Activated B cell treated with CpG ODN at 0.5 μM for 24 hours (primary cell): ENCODE results near the gene CACNA1B. TPM values are rescaled to one million over a fixed set of nuclear protein-coding genes. Genes with fewer than 3 reads are reported as not detected.

Experiments
- ATAC-seq: fragments of 200-7000 bp; cut with Tn5 transposase; one replicate; pipeline ENCODE4 v1.10.0; 2021; ENCODE audit warnings: low read depth, mild to moderate bottlenecking, moderate library complexity
- CTCF ChIA-PET: fragments of 350-600 bp; sonication (Branson Sonifier 250); formaldehyde crosslinking; loops from one replicate; lab custom pipeline; 2021; ENCODE audit warnings: antibody characterized with exemption; lab: Charles Lee
- POLR2A ChIA-PET: fragments of 350-600 bp; sonication (Branson Sonifier 250); formaldehyde crosslinking; loops from one replicate; lab custom pipeline; 2021; ENCODE audit warnings: antibody characterized with exemption; lab: Charles Lee
- DNase-seq: peaks from one replicate; pipeline ENCODE4 v3.0.0; 2022
- H3K27ac Mint-ChIP-seq: one replicate; pipeline ENCODE4 v1.8.0; 2020; ENCODE audit warnings: mixed read lengths
- H3K27me3 Mint-ChIP-seq: one replicate; pipeline ENCODE4 v1.8.0; 2021; ENCODE audit warnings: mixed read lengths
- H3K36me3 Mint-ChIP-seq: one replicate; pipeline ENCODE4 v1.8.0; 2021; ENCODE audit warnings: low read depth, mixed read lengths
- H3K4me1 Mint-ChIP-seq: one replicate; pipeline ENCODE4 v1.8.0; 2021; ENCODE audit warnings: mixed read lengths
- H3K4me3 Mint-ChIP-seq: one replicate; pipeline ENCODE4 v1.8.0; 2020; ENCODE audit warnings: mild to moderate bottlenecking, mixed read lengths
- H3K9me3 Mint-ChIP-seq: one replicate; pipeline ENCODE4 v1.8.0; 2020; ENCODE audit warnings: mixed read lengths
- intact Hi-C: fragments of 100-400 bp; cut with micrococcal nuclease; formaldehyde crosslinking; loops from one replicate; pipeline ENCODE4 v1.15.1; 2024
- total RNA-seq: library from RNA; stranded (reverse); gene quantifications from 2 replicates; pipeline ENCODE4 v1.2.3, GENCODE V29; 2022
- TF ChIP-seq, protein P1 (sequence below): fragments of 200-600 bp; IDR thresholded peaks from one replicate; pipeline ENCODE4 v1.8.0; 2022; ENCODE audit warnings: antibody characterized with exemption, mild to moderate bottlenecking

Gene CACNA1B
- total RNA-seq, 1 donor from 2014 or later, result 1.5 TPM

DNA sequence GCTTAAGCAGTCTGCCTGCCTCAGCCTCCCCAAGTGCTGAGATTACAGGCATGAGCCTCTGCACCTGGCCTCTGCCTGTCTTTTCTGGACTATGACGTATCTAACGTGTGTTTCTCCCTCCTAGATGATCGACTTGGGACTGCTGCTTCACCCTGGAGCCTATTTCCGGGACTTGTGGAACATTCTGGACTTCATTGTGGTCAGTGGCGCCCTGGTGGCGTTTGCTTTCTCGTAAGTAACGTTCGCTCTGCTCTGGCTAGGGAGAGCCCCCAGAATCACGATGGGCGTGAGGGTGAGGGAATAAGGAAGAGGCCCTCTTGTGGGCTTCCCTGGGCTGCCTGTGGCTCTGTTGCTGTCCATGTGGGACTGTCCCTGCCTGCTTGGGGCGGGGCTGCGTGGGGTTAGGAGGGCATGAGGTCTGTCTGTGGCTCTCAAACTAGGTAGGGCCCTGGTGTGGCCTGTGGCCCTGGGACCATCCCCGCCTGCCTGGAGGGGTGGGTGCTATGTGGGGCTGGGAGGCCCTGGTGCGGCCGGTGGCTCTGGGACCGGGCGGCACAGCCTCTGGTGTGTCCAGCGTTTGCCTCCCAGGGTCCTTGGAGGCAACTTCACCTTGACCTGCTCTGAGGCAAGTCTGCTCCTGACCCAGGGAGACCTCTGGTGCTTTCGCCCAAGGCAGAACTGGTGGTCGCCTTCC, 171.7 kb downstream of the CACNA1B start:
- DNase-seq, result no peak
- no peak for ATAC-seq
- Mint-ChIP-seq H3K36me3 (no peaks in the 10 kb centered on the region), H3K27ac (no peak overlapping the region), H3K4me1 (no peaks in the 10 kb centered on the region), H3K27me3 (peaks cover 12% of the 10 kb centered on the region), H3K9me3 (no peaks in the 10 kb centered on the region), H3K4me3 (no peak overlapping the region)
- intact Hi-C loops, result no loop called here
- POLR2A ChIA-PET, result no interaction called here
- TF ChIP-seq, protein P1, sequence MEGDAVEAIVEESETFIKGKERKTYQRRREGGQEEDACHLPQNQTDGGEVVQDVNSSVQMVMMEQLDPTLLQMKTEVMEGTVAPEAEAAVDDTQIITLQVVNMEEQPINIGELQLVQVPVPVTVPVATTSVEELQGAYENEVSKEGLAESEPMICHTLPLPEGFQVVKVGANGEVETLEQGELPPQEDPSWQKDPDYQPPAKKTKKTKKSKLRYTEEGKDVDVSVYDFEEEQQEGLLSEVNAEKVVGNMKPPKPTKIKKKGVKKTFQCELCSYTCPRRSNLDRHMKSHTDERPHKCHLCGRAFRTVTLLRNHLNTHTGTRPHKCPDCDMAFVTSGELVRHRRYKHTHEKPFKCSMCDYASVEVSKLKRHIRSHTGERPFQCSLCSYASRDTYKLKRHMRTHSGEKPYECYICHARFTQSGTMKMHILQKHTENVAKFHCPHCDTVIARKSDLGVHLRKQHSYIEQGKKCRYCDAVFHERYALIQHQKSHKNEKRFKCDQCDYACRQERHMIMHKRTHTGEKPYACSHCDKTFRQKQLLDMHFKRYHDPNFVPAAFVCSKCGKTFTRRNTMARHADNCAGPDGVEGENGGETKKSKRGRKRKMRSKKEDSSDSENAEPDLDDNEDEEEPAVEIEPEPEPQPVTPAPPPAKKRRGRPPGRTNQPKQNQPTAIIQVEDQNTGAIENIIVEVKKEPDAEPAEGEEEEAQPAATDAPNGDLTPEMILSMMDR, result no peak
- CTCF ChIA-PET, result no interaction called here

DNA sequence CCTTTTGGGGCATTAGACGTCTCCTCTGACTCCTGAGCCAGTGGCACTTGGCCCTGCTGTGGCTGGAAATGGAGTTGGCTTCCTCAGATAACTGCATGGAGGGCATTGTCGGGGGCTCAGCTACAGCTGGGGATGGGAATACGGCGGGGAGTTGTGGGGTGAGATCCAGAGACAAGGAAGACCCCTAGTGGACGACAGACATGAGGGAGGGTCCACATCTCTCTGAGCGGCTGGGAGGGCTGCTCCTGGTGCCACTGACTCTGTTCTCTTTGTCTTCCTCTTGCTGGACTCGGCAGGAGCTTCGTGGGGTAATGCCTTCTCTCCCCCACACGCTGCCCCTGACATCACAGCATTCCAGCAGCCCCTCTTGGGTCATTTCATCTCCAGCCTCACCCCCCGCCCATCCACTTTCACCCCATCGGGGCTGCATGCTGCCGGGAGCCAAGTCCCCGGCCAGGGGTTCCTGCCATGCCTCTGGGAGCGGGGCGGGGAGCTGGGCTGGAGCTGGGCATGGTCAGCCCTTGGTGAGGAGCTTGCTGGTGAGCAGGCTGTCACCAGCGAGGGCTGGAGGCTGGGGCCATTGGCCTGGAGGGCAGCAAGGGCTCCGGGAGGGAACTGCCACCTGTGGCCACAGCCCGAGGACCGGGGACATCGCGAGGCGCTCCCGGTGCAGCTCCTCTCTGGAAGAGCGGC, 172.3 kb downstream of the CACNA1B start:
- no peak for ATAC-seq
- no peaks in the 10 kb centered on the region for H3K9me3 Mint-ChIP-seq
- ChIA-PET CTCF (no interaction called here), POLR2A (no interaction called here)
- H3K36me3 Mint-ChIP-seq, result no peaks in the 10 kb centered on the region
- H3K27ac Mint-ChIP-seq, result no peak overlapping the region
- intact Hi-C loops, result no loop called here
- DNase-seq, result peak; percentile 9
- H3K27me3 Mint-ChIP-seq, result peaks cover 9% of the 10 kb centered on the region
- H3K4me3 Mint-ChIP-seq, result no peak overlapping the region
- H3K4me1 Mint-ChIP-seq, result no peaks in the 10 kb centered on the region
- TF ChIP-seq, protein P1, result no peak

DNA sequence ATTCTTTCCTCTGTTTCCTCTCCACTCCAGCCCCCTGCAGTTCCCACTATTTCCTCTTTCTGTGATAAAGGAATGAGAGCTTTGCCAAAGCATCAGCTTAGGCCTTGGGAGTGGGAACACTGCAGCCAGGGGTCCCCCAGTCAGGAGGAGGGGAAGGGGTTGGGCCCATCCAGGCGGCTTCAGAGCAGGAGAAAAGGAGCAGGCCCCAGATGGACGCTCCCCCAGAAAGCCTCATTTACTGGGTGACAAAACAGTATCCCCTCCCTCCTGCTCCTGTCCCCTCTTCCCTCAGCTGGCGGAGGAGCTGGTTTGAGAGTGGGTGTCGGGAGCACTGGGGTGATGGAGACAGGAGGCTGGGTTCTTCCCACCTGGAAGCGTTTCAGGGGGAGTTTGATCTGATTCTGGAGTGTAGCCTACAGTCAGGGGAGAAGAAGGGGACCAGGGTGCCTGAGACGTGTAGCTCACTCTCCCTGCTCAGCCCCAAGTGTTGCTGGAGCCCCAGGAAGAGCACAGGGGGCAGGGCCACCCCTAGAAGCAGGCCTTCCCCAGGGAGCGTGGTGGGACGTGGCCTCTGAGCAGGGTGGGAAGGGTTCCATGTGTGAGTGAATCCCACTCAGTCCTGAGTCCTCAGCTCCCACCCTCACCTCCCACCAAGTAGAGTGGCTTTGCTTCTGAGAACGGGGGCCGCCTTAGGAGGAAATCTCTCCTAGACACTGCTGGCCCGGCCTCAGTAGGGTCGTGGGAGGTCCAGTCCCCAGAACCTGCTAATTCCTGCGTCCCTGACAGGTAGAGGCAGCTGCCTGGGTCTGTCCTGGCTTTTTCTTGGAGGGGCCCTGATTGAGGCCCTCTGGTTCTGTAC, 173.1 kb downstream of the CACNA1B start:
- ChIA-PET POLR2A (no interaction called here), CTCF (no interaction called here)
- no peaks in the 10 kb centered on the region for H3K36me3 Mint-ChIP-seq
- no peak overlapping the region for H3K27ac Mint-ChIP-seq
- H3K4me1 Mint-ChIP-seq, result no peaks in the 10 kb centered on the region
- DNase-seq (peak; percentile 10), ATAC-seq (no peak)
- TF ChIP-seq, protein P1, result no peak
- H3K4me3 Mint-ChIP-seq, result no peak overlapping the region
- H3K9me3 Mint-ChIP-seq, result no peaks in the 10 kb centered on the region
- intact Hi-C loops, result no loop called here
- peaks cover 4% of the 10 kb centered on the region for H3K27me3 Mint-ChIP-seq

DNA sequence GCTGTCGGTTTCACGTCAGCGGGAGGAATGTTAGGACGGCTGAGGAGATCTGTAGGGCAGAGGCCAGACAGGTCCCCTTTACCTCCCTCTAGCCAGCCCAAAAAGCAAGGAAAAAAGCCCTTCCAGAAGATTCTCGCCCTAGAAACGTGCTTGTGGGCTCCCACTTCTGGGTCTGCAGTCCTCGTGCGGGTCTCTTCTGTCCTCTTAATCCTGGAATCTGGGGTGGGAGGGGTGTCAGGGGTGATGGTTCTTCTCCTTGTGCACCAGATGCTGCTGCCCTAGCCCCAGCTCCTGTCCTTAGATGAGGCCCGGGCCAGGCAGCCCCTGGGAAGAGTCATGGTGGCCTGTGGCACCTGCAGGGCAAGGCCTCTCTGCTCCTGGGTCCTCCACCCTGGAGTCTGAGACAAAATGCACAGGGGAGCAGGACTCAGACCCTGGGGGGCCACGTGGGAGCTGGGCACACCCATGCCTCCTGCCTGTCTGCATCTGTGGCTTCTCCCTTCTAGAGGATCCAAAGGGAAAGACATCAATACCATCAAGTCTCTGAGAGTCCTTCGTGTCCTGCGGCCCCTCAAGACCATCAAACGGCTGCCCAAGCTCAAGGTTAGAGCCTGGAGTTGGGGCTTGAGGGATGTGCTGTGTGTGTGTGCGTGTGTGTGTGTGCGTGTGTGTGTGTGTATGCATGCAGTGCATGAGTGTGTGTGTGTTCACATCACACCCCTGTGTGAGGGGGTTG, 174.2 kb downstream of the CACNA1B start:
- POLR2A ChIA-PET, result no interaction called here
- Mint-ChIP-seq H3K27me3 (peaks cover 4% of the 10 kb centered on the region), H3K4me3 (no peak overlapping the region)

More for the DNA sequence above, 174.2 kb downstream of the CACNA1B start:
- no peak for ATAC-seq
- H3K9me3 Mint-ChIP-seq, result no peaks in the 10 kb centered on the region
- no peak overlapping the region for H3K27ac Mint-ChIP-seq
- CTCF ChIA-PET, result no interaction called here
- TF ChIP-seq, protein P1, result no peak
- DNase-seq, result peak; percentile 5
- H3K4me1 Mint-ChIP-seq, result no peaks in the 10 kb centered on the region
- no peaks in the 10 kb centered on the region for H3K36me3 Mint-ChIP-seq
- intact Hi-C loops, result no loop called here
